Endothelial cell (in vitro differentiated cells): Measurements from ENCODE around the gene FARP2. TPM values are rescaled to one million over a fixed set of nuclear protein-coding genes. Genes with fewer than 3 reads are reported as not detected.
"Not testable (repeated sequence)": the region's sequence is repeated elsewhere in the genome, so short reads cannot be mapped to it uniquely, and the experiment has no call there.

Experiments used
- DNase-seq: peaks from one replicate; pipeline ENCODE4 v3.0.0; 2021; ENCODE audit warnings: low spot score
- H3K27ac Mint-ChIP-seq: one replicate; pipeline ENCODE4 v1.8.0; 2021; ENCODE audit warnings: mixed read lengths, inconsistent platforms; ENCODE audit not compliant: unreplicated experiment
- H3K27me3 Mint-ChIP-seq: one replicate; pipeline ENCODE4 v1.8.0; 2021; ENCODE audit warnings: mild to moderate bottlenecking, moderate library complexity, mixed read lengths, inconsistent platforms; ENCODE audit not compliant: unreplicated experiment
- H3K36me3 Mint-ChIP-seq: one replicate; pipeline ENCODE4 v1.8.0; 2021; ENCODE audit warnings: mild to moderate bottlenecking, low read depth, mixed read lengths, inconsistent platforms; ENCODE audit not compliant: unreplicated experiment
- H3K4me1 Mint-ChIP-seq: one replicate; pipeline ENCODE4 v1.8.0; 2021; ENCODE audit warnings: mild to moderate bottlenecking, mixed read lengths, inconsistent platforms; ENCODE audit not compliant: unreplicated experiment
- H3K4me3 Mint-ChIP-seq: one replicate; pipeline ENCODE4 v1.8.0; 2021; ENCODE audit warnings: mild to moderate bottlenecking, mixed read lengths, inconsistent platforms; ENCODE audit not compliant: unreplicated experiment
- H3K9me3 Mint-ChIP-seq: one replicate; pipeline ENCODE4 v1.8.0; 2021; ENCODE audit warnings: mixed read lengths, inconsistent platforms; ENCODE audit not compliant: unreplicated experiment
- total RNA-seq: library from RNA; stranded (reverse); fragmentation: NEBNext Ultra II Directional; extraction: Animal tissue kit (Norgen Biotek cat#: 25700); gene quantifications from one replicate; pipeline ENCODE4 v1.2.1, GENCODE V29; 2021; ENCODE audit not compliant: unreplicated experiment
- TF ChIP-seq, protein P1 (sequence below): fragments of 200-600 bp; sonication (generic); IDR thresholded peaks from one replicate; pipeline ENCODE4 v1.5.0; 2021; ENCODE audit warnings: antibody characterized with exemption; ENCODE audit not compliant: unreplicated experiment

The FARP2 gene
- total RNA-seq, 1 donor from 2014 or later: 19.1 TPM

DNA sequence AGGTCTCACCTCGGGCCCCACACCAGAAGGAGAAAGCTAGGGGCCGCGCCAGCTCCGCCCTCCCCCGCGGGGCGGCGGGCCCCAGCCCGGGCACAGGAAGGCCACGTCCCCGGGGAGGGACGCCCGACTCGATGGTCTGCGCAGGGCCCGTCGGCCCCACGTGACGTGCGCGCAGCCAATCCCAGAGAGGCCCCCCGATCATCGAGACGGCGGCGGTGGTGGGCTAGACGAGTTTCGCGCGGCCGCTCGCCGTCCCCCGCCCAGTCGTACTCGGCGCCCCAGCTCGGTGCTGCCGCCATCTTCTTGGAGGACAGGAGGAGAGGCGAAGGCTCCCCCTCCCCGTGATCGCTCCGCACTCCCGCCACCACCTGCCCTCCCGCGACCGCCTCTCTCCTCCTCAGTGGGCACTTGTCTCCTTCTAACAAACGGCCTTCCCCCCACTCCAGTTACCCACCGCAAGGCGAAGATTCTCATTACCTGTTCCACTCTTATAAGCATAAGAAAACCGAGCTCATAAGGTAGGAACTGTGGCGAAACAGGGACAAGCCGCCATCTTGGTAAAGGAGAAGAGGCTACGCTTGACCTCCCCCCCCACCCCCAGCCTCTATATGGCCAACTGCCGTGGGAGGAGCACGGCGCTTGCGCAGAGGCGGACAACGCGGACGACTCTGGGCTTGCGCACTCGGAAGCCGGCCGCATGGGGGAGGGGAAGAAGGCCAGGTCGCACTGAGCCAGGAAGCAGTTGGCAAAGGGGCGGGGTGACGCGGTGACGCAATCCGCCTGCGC lies 40.8 kb upstream of the FARP2 start, which contains the start of gene HDLBP:
HDLBP (minus strand) TSS at position 580 of the 786 bp plus-strand sequence. CDS start 48,803 bp downstream, outside the sequence.
- Mint-ChIP-seq H3K27ac (peak within 1 kb of the TSS; percentile 98), H3K4me3 (peak within 1 kb of the TSS; percentile 100), H3K27me3 (peaks cover 8% of the 10 kb centered on the region), H3K4me1 (peaks cover 51% of the 10 kb centered on the region), H3K9me3 (no peaks in the 10 kb centered on the region), H3K36me3 (peaks cover 6% of the 10 kb centered on the region)
- peak; percentile 100 for DNase-seq
- TF ChIP-seq, protein P1, sequence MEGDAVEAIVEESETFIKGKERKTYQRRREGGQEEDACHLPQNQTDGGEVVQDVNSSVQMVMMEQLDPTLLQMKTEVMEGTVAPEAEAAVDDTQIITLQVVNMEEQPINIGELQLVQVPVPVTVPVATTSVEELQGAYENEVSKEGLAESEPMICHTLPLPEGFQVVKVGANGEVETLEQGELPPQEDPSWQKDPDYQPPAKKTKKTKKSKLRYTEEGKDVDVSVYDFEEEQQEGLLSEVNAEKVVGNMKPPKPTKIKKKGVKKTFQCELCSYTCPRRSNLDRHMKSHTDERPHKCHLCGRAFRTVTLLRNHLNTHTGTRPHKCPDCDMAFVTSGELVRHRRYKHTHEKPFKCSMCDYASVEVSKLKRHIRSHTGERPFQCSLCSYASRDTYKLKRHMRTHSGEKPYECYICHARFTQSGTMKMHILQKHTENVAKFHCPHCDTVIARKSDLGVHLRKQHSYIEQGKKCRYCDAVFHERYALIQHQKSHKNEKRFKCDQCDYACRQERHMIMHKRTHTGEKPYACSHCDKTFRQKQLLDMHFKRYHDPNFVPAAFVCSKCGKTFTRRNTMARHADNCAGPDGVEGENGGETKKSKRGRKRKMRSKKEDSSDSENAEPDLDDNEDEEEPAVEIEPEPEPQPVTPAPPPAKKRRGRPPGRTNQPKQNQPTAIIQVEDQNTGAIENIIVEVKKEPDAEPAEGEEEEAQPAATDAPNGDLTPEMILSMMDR: no peak

DNA sequence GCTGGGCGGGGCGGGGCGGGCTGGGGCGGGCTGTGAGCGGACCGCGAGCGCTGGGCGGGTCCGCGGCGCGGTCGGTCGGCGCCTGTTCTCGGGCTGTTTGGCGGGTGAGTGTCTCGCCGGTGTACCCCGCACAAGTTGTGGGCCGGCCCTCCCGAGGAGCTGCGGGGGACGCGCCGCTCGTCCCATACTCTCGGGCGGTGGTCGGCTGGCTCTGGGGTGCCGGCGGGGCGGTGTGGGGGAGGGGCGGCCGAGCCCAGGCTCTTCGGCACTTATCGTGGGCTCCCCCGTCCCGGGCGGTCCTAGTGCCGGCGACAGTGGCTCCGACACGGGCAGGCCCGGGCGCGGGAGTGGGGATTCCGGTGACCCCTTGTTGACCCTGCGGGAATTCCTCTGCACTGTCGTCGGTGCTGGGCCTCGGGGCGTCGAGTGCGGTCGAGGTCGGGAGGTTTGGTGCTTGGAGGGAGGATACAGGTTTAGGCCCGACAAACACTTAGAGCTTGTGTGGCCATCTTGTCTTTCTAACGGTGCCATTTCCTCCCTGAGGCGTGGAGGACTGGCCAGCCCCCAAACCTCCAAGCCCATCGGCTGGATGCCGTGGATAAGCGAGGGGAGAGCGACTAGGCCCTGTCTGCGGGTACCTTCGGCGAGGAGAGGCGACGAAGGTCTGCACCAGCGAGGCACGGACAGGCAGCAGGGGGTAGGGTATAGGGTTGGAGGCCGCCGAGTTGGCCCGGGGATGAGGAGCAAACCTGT lies 40.0 kb upstream of the FARP2 start, which contains the start of gene SEPTIN2:
SEPTIN2 (plus strand) TSS at position 47 of the 753 bp plus-strand sequence. CDS start 8,308 bp downstream, outside the sequence.
- Mint-ChIP-seq H3K27ac (peak within 1 kb of the TSS; percentile 98), H3K27me3 (peaks cover 8% of the 10 kb centered on the region), H3K4me3 (peak within 1 kb of the TSS; percentile 100), H3K36me3 (peaks cover 6% of the 10 kb centered on the region), H3K9me3 (no peaks in the 10 kb centered on the region), H3K4me1 (peaks cover 56% of the 10 kb centered on the region)
- peak; percentile 71 for DNase-seq
- TF ChIP-seq, protein P1: no peak

DNA sequence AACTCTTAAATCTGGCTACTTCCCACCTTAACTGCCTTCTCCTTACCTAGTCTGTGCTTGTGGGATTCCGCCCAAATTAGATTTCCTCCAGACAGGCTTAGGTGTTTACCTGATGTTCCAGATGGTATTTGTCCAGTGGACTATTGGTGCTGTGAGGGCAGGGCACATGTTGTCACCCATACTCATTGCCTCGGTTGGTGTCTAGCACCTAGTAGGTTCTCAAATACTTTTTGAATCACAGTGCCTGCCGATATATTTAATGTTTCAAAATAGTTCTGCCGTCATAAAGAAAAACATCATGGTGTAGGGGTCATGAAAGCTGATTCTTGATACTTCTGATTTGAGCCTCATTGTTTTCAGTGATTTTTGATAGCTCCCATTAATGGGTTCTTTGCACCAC lies 39.3 kb upstream of the FARP2 start:
- peaks cover 6% of the 10 kb centered on the region for H3K36me3 Mint-ChIP-seq
- peaks cover 61% of the 10 kb centered on the region for H3K4me1 Mint-ChIP-seq
- peaks cover 8% of the 10 kb centered on the region for H3K27me3 Mint-ChIP-seq
- no peak for DNase-seq
- H3K4me3 Mint-ChIP-seq: peak overlapping the region; percentile 100
- no peaks in the 10 kb centered on the region for H3K9me3 Mint-ChIP-seq
- peak overlapping the region; percentile 97 for H3K27ac Mint-ChIP-seq
- TF ChIP-seq, protein P1: no peak

DNA sequence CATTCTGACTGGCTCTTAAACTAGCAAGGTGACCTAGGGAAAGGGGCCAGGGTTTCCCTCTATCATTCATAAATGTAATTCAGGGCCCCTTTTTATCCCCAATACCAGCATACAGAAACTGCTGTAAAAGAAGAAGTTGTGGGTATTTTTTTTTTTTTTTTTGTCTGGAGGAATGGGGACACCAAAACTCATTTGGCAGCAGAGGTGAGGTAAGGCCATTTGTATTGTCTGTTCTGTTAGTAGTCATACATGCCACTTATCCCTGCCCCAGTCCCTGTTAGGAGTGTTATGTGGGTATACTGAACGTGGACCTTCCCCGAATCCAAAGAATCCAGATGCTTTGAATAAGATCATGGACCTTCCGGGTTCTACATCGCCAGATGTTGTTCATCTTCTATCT lies 38.7 kb upstream of the FARP2 start:
- H3K4me1 Mint-ChIP-seq: peaks cover 60% of the 10 kb centered on the region
- peaks cover 8% of the 10 kb centered on the region for H3K27me3 Mint-ChIP-seq
- no peaks in the 10 kb centered on the region for H3K9me3 Mint-ChIP-seq
- TF ChIP-seq, protein P1: no peak
- no peak for DNase-seq
- peak overlapping the region; percentile 79 for H3K27ac Mint-ChIP-seq
- H3K36me3 Mint-ChIP-seq: peaks cover 6% of the 10 kb centered on the region
- H3K4me3 Mint-ChIP-seq: peak overlapping the region; percentile 100

DNA sequence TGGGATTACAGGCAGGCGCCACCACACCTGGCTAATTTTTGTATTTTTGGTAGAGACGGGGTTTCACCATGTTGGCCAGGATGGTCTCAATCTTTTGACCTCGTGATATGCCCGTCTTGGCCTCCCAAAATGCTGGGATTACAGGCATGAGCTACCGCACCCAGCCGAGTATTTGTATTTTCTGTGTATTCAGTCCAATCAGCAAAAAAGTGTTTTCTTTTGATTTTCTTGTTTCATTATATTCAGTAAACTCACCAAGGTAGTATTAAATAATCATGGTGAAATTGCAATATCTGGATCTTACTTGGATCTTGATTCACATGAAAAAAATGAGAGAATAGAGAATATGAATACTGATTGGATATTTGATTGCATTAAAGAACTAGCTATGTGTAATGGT lies 37.3 kb upstream of the FARP2 start:
- not testable (repeated sequence) for DNase-seq, H3K4me3 Mint-ChIP-seq, H3K9me3 Mint-ChIP-seq, H3K36me3 Mint-ChIP-seq, H3K27me3 Mint-ChIP-seq
- peak overlapping the region; percentile 18 for H3K27ac Mint-ChIP-seq
- H3K4me1 Mint-ChIP-seq: peaks cover 51% of the 10 kb centered on the region
